CD14-positive monocyte (primary cell): ENCODE data around the gene SGSH. TPM values are rescaled to one million over a fixed set of nuclear protein-coding genes. Genes with fewer than 3 reads are reported as not detected.

Experiments used
- DNase-seq, 3 donors: peaks; one replicate each; pipeline ENCODE4 v3.0.0-alpha.2; 2011 to 2022
- H2AFZ ChIP-seq: 2 replicates; pipeline ENCODE4 v1.6.0; 2012; ENCODE audit warnings: mild to moderate bottlenecking, low read depth, low read length, inconsistent platforms; ENCODE audit not compliant: insufficient read depth, poor library complexity, severe bottlenecking
- H3K27ac ChIP-seq, 2 donors: 1 replicate in 1 of 2; 2 replicates in 1 of 2; pipeline ENCODE4 v1.5.1; 2012 to 2013; ENCODE audit warnings: low read length in 2 of 2, control low read depth in 1 of 2, inconsistent platforms in 1 of 2, low read depth in 1 of 2, mild to moderate bottlenecking in 1 of 2
- H3K27me3 ChIP-seq, 2 donors: one replicate each; pipeline versions ENCODE4 v1.6.0 to v1.6.1; 2011 to 2013; ENCODE audit warnings: low read length in 2 of 2; ENCODE audit not compliant: control insufficient read depth in 2 of 2, insufficient read depth in 2 of 2
- H3K36me3 ChIP-seq, 2 donors: replicated peaks in 1 of 2; 1 replicate in 1 of 2; 2 replicates in 1 of 2; pipeline versions ENCODE4 v1.5.1 to v1.6.1; 2012 to 2013; ENCODE audit warnings: low read length in 2 of 2, control low read depth in 1 of 2, inconsistent platforms in 1 of 2, mild to moderate bottlenecking in 1 of 2; ENCODE audit not compliant: insufficient read depth in 2 of 2, control insufficient read depth in 1 of 2
- H3K4me1 ChIP-seq, 2 donors: 1 replicate in 1 of 2; 2 replicates in 1 of 2; pipeline versions ENCODE4 v1.5.1 to v1.6.1; 2012 to 2013; ENCODE audit warnings: low read length in 2 of 2, control low read depth in 1 of 2, inconsistent platforms in 1 of 2, mild to moderate bottlenecking in 1 of 2, moderate library complexity in 1 of 2; ENCODE audit not compliant: insufficient read depth in 2 of 2, control insufficient read depth in 1 of 2
- H3K4me2 ChIP-seq: replicated peaks from 2 replicates; pipeline ENCODE3; 2012; ENCODE audit warnings: low read length, moderate library complexity, mild to moderate bottlenecking; ENCODE audit not compliant: poor library complexity, severe bottlenecking; ENCODE audit errors: extremely low read depth
- H3K4me3 ChIP-seq, 3 experiments: fragments of 200-600 bp in 1 of 3; sonication (generic) in 1 of 3; replicated peaks in 1 of 3; 1 replicate in 2 of 3; 2 replicates in 1 of 3; pipeline ENCODE4 v1.5.1; 2011 to 2013; ENCODE audit warnings: low read length in 3 of 3, mild to moderate bottlenecking in 3 of 3, control low read depth in 2 of 3, low read depth in 2 of 3, inconsistent platforms in 1 of 3, moderate library complexity in 1 of 3
- H3K79me2 ChIP-seq: 2 replicates; pipeline ENCODE4 v1.6.0; 2012; ENCODE audit warnings: mild to moderate bottlenecking, control low read depth, inconsistent platforms, low read length, moderate library complexity; ENCODE audit not compliant: insufficient read depth
- H3K9ac ChIP-seq: 2 replicates; pipeline ENCODE4 v1.6.0; 2017; ENCODE audit warnings: low read length, mild to moderate bottlenecking; ENCODE audit not compliant: insufficient read depth, poor library complexity, severe bottlenecking
- H3K9me3 ChIP-seq, 2 donors: replicated peaks in 1 of 2; 1 replicate in 1 of 2; 2 replicates in 1 of 2; pipeline versions ENCODE4 v1.5.1 to v1.6.1; 2012 to 2013; ENCODE audit warnings: low read length in 2 of 2, control low read depth in 1 of 2; ENCODE audit not compliant: control insufficient read depth in 1 of 2, insufficient read depth in 1 of 2
- H4K20me1 ChIP-seq: 2 replicates; pipeline ENCODE4 v1.6.0; 2012; ENCODE audit warnings: mild to moderate bottlenecking, low read length, control low read depth, moderate library complexity; ENCODE audit not compliant: insufficient read depth
- H3K27ac Mint-ChIP-seq, 7 donors: one replicate each; pipeline ENCODE4 v1.8.0; 2020; ENCODE audit warnings: mild to moderate bottlenecking in 7 of 7, mixed read lengths in 7 of 7, moderate library complexity in 6 of 7, inconsistent platforms in 2 of 7
- H3K27me3 Mint-ChIP-seq, 3 donors: one replicate each; pipeline ENCODE4 v1.8.0; 2021 to 2022; ENCODE audit warnings: low read depth in 3 of 3, mild to moderate bottlenecking in 3 of 3, mixed read lengths in 3 of 3, moderate library complexity in 3 of 3, inconsistent platforms in 1 of 3
- H3K36me3 Mint-ChIP-seq, 2 donors: one replicate each; pipeline ENCODE4 v1.8.0; 2020; ENCODE audit warnings: mixed read lengths in 2 of 2, inconsistent platforms in 1 of 2, mild to moderate bottlenecking in 1 of 2
- H3K4me1 Mint-ChIP-seq: one replicate; pipeline ENCODE4 v1.8.0; 2020; ENCODE audit warnings: mild to moderate bottlenecking, mixed read lengths
- H3K4me3 Mint-ChIP-seq, 2 donors: one replicate each; pipeline ENCODE4 v1.8.0; 2020; ENCODE audit warnings: mild to moderate bottlenecking in 2 of 2, mixed read lengths in 2 of 2, moderate library complexity in 1 of 2
- H3K9me3 Mint-ChIP-seq, 7 donors: one replicate each; pipeline ENCODE4 v1.8.0; 2020 to 2022; ENCODE audit warnings: mixed read lengths in 7 of 7, mild to moderate bottlenecking in 6 of 7, moderate library complexity in 6 of 7, inconsistent platforms in 2 of 7
- CTCF ChIP-seq: fragments of 200-600 bp; IDR thresholded peaks from one replicate; pipeline ENCODE4 v1.8.0; 2022; ENCODE audit warnings: antibody characterized with exemption, mild to moderate bottlenecking
- WGBS: methylation state at CpG from one replicate; pipeline ENCODE4 v1.1.5; 2013; ENCODE audit warnings: missing lambda C conversion rate; ENCODE audit not compliant: insufficient coverage; 5-methylcytosine and 5-hydroxymethylcytosine counted together
- intact Hi-C, 2 donors: fragments of 100-400 bp; cut with micrococcal nuclease; formaldehyde crosslinking; loops; one replicate each; pipeline versions ENCODE4 v1.15.0 to v1.15.1; 2023
- polyA plus RNA-seq, 3 donors: library from polyadenylated mRNA; depleted of rRNA in 1 of 3; unstranded in 2 of 3; stranded (reverse) in 1 of 3; fragments of 300-500 nt in 2 of 3; fragments of >200 nt in 1 of 3; fragmentation: Illumina TruSeq in 2 of 3; gene quantifications; 1 replicate in 2 of 3; 2 replicates in 1 of 3; pipeline ENCODE4 v1.2.3, GENCODE V29; 2012 to 2021

SGSH gene
- polyA plus RNA-seq, 3 donors, result 21.1 to 193 (median 31.3) TPM

- Histone ChIP-seq H3K27ac (peak overlapping the region in 1 of 2 donors; percentile 75), H3K36me3 (peaks cover 46 to 58% of the 10 kb centered on the region in 2 donors)
- intact Hi-C loops, result no loop called here
Observed at GRCh38 chr17:80208050-80208449, 12.1 kb downstream of the SGSH start.

GRCh38 chr17:80205811-80206210 is 14.3 kb downstream of the SGSH start:
- Mint-ChIP-seq H3K9me3 (peaks cover 0 to 2% (median 0%) of the 10 kb centered on the region in 7 donors), H3K27me3 (peaks cover 2 to 20% (median 10%) of the 10 kb centered on the region in 3 donors), H3K27ac (peak overlapping the region in 3 of 7 donors; percentile 66 to 91 (median 91)), H3K4me1 (peaks cover 14% of the 10 kb centered on the region), H3K36me3 (peaks cover 33 to 59% of the 10 kb centered on the region in 2 donors), H3K4me3 (no peak overlapping the region)
- Histone ChIP-seq H2AFZ (no peak overlapping the region), H3K79me2 (no peaks in the 10 kb centered on the region), H3K4me3 (no peak overlapping the region), H3K4me1 (peaks cover 16 to 26% of the 10 kb centered on the region in 2 donors), H3K4me2 (no peak overlapping the region), H3K9me3 (no peaks in the 10 kb centered on the region), H3K27me3 (no peaks in the 10 kb centered on the region), H3K36me3 (peaks cover 29 to 39% of the 10 kb centered on the region in 2 donors), H3K9ac (no peak overlapping the region), H4K20me1 (peaks cover 34% of the 10 kb centered on the region), H3K27ac (peak overlapping the region in 1 of 2 donors; percentile 41)
- 97% methylated on average over 7 of the region's 13 CpGs for WGBS
- intact Hi-C loops, result loop anchor here in 1 of 2 donors (2.0 kb wide), 1 partner anchor 15 kb away; the partner anchor contains the start of genes SGSH and SLC26A11
- no peak for DNase-seq
- no peak for TF ChIP-seq CTCF

More at GRCh38 chr17:80208050-80208449, 12.1 kb downstream of the SGSH start:
- Mint-ChIP-seq H3K27ac (peak overlapping the region in 2 of 7 donors; percentile 80 to 91), H3K4me3 (no peak overlapping the region), H3K36me3 (peaks cover 52 to 73% of the 10 kb centered on the region in 2 donors), H3K27me3 (peaks cover 2 to 18% (median 8%) of the 10 kb centered on the region in 3 donors), H3K4me1 (peaks cover 22% of the 10 kb centered on the region), H3K9me3 (no peaks in the 10 kb centered on the region)
- Histone ChIP-seq H3K4me2 (no peak overlapping the region), H3K9ac (no peak overlapping the region), H3K9me3 (no peaks in the 10 kb centered on the region), H4K20me1 (peaks cover 55% of the 10 kb centered on the region), H3K27me3 (no peaks in the 10 kb centered on the region), H2AFZ (no peak overlapping the region), H3K4me3 (no peak overlapping the region), H3K4me1 (peaks cover 26 to 39% of the 10 kb centered on the region in 2 donors), H3K79me2 (no peaks in the 10 kb centered on the region)
- no peak for DNase-seq
- TF ChIP-seq CTCF, result no peak
- WGBS, result 96% methylated on average over 16 of the region's 16 CpGs
